Activated CD4-positive, alpha-beta T cell treated with anti-CD3 and anti-CD28 coated beads, Interleukin-2, amount 50 U/mL, for 1 hour (primary cell): Measurements from ENCODE around the gene TMED1.

ENCODE experiments used
- DNase-seq: peaks from one replicate; pipeline ENCODE4 v3.0.0-alpha.2; 2020

TMED1 gene

GRCh38 chr19:10830931-10831779, 4.9 kb downstream of the TMED1 start:
- no peak for DNase-seq

DNA sequence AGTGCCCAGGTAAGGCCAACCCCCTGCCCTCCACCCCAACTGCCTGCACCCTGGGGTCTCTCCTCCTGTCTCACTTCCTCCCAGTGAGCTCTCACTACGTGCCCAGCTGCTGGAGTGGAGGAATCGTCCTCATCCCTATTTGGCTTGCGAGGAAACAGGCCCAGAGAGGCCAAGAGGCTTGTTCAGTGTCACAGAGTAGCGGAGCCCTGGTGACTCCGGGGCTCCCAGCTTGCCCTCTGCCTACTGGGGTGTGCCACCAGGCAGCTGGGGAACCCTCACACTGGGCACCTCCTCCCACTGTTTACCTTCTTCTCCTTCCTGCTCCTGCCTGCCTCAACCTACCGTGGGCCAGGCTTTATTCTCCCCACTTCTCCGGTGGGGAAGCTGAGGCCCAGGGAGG, 5.6 kb downstream of the TMED1 start:
- no peak for DNase-seq

DNA sequence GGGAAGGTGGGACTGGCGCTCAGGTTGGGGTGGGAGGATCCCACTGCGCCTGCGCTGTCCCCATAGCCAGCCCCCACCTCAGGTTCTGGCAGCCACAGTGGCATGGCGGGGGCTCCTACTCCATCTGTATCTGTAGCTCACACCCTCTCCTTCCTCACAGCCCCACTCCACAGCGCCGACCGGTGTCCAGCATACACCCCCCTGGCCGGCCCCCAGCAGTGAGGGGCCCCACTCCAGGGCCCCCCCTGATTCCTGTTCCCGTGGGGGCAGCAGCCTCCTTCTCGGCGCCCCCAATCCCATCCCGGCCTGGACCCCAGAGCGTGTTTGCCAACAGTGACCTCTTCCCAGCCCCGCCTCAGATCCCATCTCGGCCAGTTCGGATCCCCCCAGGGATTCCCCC, 6.0 kb downstream of the TMED1 start:
- no peak for DNase-seq

DNA sequence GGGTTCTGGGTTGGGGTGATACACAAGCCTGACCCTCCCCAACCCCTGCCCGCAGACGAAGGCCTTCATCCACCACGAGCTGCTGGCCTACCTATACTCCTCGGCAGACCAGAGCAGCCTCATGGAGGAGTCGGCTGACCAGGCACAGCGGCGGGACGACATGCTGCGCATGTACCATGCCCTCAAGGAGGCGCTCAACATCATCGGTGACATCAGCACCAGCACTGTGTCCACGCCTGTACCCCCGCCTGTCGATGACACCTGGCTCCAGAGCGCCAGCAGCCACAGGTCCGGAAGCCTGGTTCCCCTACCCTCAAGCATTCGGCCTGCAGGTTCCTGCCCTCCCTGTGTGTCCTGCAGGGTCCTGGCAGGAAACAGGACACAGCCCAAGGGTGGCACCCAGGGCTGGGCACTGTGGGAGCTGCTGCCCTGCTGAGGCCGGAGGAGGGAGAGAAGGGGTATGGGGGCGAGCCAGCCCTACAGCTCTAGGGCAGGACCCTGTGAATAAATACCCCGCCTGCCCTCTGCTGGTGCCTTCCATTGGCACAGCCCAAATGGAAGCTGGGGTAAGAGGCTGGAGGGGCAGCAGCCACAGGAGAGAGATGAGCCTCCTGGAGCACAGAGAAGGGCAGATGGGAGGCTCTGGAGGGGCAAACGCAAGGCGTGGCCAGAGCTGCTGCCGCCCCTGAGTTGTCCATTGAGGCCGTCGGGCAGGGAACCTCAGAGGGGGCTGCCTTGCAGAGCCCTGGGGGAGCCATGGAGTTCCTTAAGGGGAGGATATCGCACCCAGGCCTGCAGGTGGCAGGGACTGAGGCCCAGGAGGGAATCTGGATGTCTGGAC, 6.8 kb downstream of the TMED1 start:
- no peak for DNase-seq

GRCh38 chr19:10826846-10827245, 9.2 kb downstream of the TMED1 start:
- DNase-seq, result no peak

DNA sequence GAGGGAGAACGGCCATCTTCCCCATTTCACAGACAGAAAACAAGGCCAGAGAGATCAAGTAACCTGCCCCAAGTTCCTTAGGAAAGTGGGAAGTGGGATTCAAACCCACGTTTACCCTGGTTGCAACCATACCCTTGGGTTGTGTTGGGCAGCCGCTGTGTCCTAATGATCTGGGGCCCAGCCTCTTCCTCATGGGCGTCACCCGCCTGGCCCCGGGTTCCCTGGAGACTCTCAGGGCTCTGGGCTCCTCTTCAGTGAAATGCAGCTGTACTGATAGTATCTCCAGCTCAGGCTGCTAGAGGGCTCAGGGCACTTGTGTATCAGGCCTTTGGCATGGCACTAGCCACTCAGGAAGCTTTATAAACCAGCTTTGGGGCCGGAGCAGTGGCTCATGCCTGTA, 9.8 kb downstream of the TMED1 start:
- DNase-seq, result no peak

DNA sequence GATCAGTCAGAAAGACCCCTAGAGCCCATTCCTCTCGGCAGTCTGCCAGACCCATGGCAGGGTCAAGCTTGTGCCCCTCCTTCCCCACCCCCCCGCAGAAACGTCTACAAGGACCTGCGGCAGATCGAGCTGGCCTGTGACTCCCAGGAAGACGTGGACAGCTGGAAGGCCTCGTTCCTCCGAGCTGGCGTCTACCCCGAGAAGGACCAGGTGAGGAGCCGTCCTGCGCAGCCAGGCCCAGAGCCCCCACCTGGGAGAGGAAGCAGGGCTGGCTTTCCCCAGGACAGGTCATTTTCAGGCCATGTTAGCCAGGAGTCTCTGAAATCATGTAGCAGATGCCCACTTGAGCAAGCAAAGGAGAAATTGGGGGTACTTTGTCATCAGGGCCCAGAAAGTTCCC, 12.3 kb downstream of the TMED1 start:
- no peak for DNase-seq

DNA sequence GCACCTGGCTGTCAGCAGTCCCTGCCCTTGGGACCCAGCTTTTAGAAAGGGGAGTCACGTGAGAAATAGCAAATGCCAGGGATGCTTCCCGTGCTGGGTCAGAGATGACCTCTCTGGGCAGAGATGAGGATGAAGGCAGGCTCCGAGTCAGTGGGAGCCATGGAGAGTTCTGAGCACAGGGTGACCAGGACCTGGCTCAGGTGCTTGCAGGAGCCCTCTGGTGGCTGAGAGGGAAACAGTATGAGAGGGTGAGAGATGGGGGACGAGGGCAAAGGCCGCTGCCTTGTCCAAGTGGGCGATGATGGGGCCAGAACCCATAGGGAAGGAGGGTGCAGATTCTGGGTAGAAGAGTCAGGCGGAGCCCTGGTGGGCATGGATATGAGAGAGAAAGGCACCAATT, 15.8 kb downstream of the TMED1 start:
- DNase-seq, result no peak

GRCh38 chr19:10819124-10820060, 16.6 kb downstream of the TMED1 start:
- DNase-seq, result no peak

DNA sequence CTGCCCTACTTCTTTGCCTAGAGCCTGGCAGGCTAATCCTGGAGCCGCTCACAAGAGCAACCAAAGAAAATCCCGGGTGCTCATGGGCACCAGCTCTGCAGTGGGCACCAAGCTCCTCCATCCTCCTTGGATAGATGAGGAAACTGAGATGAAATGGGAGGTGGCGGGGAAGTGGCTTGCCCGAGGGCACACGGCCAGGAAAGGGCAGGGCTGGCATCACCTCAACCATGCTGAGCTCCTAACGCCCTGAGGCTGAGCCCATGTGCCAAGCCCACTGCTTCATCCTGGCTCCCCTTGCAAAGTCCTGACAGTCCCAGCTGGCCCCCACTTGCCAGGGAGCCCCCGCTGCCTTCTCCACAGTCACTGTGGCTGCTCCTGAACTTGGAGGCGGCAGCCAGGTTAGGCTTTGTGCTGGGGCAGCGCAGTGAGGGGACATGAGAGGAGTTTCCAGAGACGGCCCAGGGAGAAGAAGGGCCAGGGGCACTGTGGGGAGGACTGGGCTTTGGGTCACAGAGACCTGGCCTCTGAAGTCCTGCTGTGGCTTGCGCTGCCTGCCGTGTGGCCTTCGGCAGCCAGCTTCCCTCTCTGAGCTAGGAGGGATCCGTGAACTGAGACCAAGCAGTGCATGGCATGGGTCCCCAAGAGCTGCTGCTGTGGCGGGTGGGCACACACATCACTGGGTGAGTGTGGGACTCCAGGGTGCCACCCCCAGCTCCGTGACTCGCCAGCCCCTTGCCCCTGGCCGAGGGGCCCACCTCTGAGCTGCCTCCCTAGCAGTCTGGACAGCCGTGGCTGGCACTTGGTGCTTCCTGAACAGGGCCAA, 17.5 kb downstream of the TMED1 start:
- no peak for DNase-seq

DNA sequence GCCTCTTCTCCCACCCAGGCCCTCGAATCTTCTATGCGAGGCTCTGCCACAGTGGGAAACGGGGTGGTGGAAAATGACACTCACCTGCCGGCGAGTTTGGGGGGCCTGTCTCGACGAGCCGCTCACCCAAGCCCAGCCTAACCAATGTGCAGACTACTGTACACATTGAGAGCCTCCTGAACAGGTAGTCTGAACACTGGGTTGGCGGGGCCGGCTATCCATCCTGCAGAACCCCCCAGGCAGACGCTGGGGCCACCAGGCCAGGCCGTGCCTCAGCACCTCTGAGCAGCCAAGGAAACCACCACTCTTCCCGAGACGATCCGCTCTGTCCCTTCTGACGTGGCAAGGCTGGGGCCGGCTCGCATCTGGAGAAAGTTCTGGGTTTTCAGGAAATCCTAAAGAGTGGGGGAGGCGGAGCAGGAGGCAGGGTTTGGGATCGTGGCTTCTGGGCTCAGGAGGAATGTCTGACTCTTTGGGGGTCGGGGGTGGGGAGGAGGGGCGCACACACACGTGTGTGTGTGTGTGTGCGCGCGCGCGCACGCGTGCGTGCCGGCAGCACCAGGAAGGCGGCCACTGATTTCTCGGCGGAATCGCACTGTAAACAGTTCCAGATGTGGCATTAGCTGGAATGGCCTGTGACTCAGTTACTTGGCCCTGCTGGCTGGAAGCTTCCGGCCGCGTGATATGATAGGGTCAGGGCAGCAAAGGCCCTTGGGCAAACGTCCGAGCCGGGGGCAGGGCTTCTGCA, 18.5 kb downstream of the TMED1 start:
- no peak for DNase-seq

- DNase-seq, result no peak
Measured at GRCh38 chr19:10816691-10817090, 19.3 kb downstream of the TMED1 start.

GRCh38 chr19:10815969-10816644, 19.9 kb downstream of the TMED1 start:
- DNase-seq, result no peak

- no peak for DNase-seq
Measured at GRCh38 chr19:10815007-10815536, 20.9 kb downstream of the TMED1 start.

DNA sequence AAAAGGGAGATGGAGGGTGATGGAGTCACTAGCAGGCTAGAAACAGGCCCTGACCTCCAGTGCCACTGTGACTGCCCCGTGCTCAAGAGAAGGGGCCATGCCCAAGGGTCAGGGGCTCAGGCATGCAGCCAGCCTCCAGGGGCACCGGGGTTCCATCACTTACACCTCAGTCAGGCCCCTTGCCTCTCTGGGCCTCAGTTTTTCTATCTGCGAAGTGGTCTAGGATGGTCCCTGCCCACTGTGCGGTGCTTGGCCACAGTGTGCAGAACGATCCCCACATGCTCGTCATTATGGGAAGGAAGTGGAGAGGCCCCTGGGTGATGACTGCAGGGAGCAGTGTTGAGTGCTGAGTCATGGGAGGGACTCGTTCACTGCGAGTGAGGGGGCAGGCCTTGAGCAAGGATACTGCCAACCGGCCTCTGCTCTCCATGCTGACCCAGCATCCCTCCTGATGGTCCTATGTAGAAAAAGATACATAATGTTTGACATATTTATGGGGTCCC, 23.1 kb downstream of the TMED1 start:
- no peak for DNase-seq

DNA sequence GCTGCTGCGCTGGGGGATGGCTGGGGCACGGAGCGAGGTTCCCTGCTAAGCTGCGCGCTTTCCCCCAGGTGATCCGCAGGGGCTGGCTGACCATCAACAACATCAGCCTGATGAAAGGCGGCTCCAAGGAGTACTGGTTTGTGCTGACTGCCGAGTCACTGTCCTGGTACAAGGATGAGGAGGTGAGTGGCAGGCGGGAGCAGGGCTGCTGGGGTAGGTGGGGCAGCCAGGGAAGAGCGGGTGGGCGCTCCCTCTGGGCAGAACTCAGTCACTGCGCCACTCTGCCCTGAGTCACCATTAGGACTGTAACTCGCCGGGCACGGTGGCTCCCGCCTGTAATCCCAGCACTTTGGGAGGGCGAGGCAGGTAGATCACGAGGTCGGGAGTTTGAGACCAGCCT, 23.8 kb downstream of the TMED1 start:
- DNase-seq, result no peak

GRCh38 chr19:10811391-10812111, 24.5 kb downstream of the TMED1 start:
- DNase-seq, result no peak

GRCh38 chr19:10809651-10810285, 26.2 kb downstream of the TMED1 start:
- no peak for DNase-seq
